OCI-LY3 (cell line): ENCODE results near the gene GNPDA1.
A peak's percentile ranks its signal among the peaks of the same experiment; 100 is the strongest.

Experiments used
- H2AFZ ChIP-seq: fragments of 200-600, 300-600 bp; shearing (Covaris generic); 2 replicates; pipeline ENCODE4 v1.6.0; 2014; ENCODE audit warnings: antibody characterized with exemption, low read depth, low read length
- H3K27ac ChIP-seq: fragments of 200-600, 300-600 bp; sonication (generic); 2 replicates; pipeline ENCODE4 v1.5.1; 2014; ENCODE audit warnings: mild to moderate bottlenecking, low read length, moderate library complexity, mixed read lengths
- H3K27me3 ChIP-seq: fragments of 200-600, 300-600 bp; sonication (generic); 2 replicates; pipeline ENCODE4 v1.6.1; 2014; ENCODE audit warnings: low read depth, low read length, mixed read lengths
- H3K36me3 ChIP-seq: fragments of 200-600, 300-600 bp; sonication (generic); replicated peaks from 2 replicates; pipeline ENCODE3; 2014; ENCODE audit warnings: low read depth, low read length, mixed read lengths
- H3K4me1 ChIP-seq: fragments of 300-600, 200-600 bp; sonication (generic); 2 replicates; pipeline ENCODE4 v1.6.1; 2014; ENCODE audit warnings: low read length, mixed read lengths
- H3K4me2 ChIP-seq: fragments of 200-600, 300-600 bp; sonication (generic); 2 replicates; pipeline ENCODE4 v1.6.1; 2014; ENCODE audit warnings: low read length, mixed read lengths
- H3K4me3 ChIP-seq: fragments of 300-600, 200-600 bp; sonication (generic); 2 replicates; pipeline ENCODE4 v1.5.1; 2014; ENCODE audit warnings: antibody characterized with exemption, mild to moderate bottlenecking, low read length, moderate library complexity
- H3K79me2 ChIP-seq: fragments of 300-600, 200-600 bp; shearing (Covaris generic); 2 replicates; pipeline ENCODE4 v1.6.1; 2014; ENCODE audit warnings: mild to moderate bottlenecking, low read length, mixed read lengths
- H3K9ac ChIP-seq: fragments of 300-600, 200-600 bp; shearing (Covaris generic); 2 replicates; pipeline ENCODE4 v1.6.0; 2014; ENCODE audit warnings: mild to moderate bottlenecking, low read length, moderate library complexity
- H3K9me3 ChIP-seq: fragments of 200-600, 300-600 bp; shearing (Covaris generic); 2 replicates; pipeline ENCODE4 v1.6.1; 2014; ENCODE audit warnings: low read length, mixed read lengths; ENCODE audit not compliant: insufficient read depth
- H4K20me1 ChIP-seq: fragments of 200-600, 300-600 bp; sonication (generic); 2 replicates; pipeline ENCODE4 v1.6.1; 2016; ENCODE audit warnings: low read length, mixed read lengths; ENCODE audit not compliant: insufficient read depth
- CTCF ChIP-seq: fragments of 200-600, 300-600 bp; sonication (generic); IDR thresholded peaks from 2 replicates; pipeline ENCODE4 v1.5.1; 2014; ENCODE audit warnings: antibody characterized with exemption, low read length, low read depth
- EZH2phosphoT487 ChIP-seq: fragments of 200-600 bp; shearing (Covaris generic); IDR thresholded peaks from 2 replicates; pipeline ENCODE4 v1.6.1; 2018; ENCODE audit warnings: antibody characterized with exemption, mixed run types, low read depth

GNPDA1 gene

GRCh38 chr5:142006363-142007236, 6.2 kb downstream of the GNPDA1 start:
- Histone ChIP-seq H3K4me3 (no peak overlapping the region), H2AFZ (no peak overlapping the region), H3K4me1 (peaks cover 30% of the 10 kb centered on the region), H3K36me3 (peaks cover 28% of the 10 kb centered on the region), H4K20me1 (no peaks in the 10 kb centered on the region), H3K27ac (peak overlapping the region; percentile 45), H3K79me2 (no peaks in the 10 kb centered on the region), H3K9me3 (no peaks in the 10 kb centered on the region), H3K9ac (no peak overlapping the region), H3K4me2 (peak overlapping the region; percentile 45), H3K27me3 (no peaks in the 10 kb centered on the region)
- TF ChIP-seq CTCF (no peak), EZH2phosphoT487 (no peak)

GRCh38 chr5:142003266-142003800, 9.5 kb downstream of the GNPDA1 start:
- H3K4me2 ChIP-seq, result no peak overlapping the region
- H4K20me1 ChIP-seq, result no peaks in the 10 kb centered on the region
- no peak overlapping the region for H2AFZ ChIP-seq
- no peaks in the 10 kb centered on the region for H3K9me3 ChIP-seq
- no peak for TF ChIP-seq CTCF
- TF ChIP-seq EZH2phosphoT487, result no peak
- H3K9ac ChIP-seq, result no peak overlapping the region
- peaks cover 41% of the 10 kb centered on the region for H3K36me3 ChIP-seq
- H3K79me2 ChIP-seq, result no peaks in the 10 kb centered on the region
- no peaks in the 10 kb centered on the region for H3K27me3 ChIP-seq
- peaks cover 30% of the 10 kb centered on the region for H3K4me1 ChIP-seq
- no peak overlapping the region for H3K4me3 ChIP-seq
- no peak overlapping the region for H3K27ac ChIP-seq

- H3K27me3 ChIP-seq, result no peaks in the 10 kb centered on the region
- H3K9ac ChIP-seq, result no peak overlapping the region
- no peak overlapping the region for H3K4me3 ChIP-seq
- TF ChIP-seq CTCF (peak; percentile 22), EZH2phosphoT487 (no peak)
- no peaks in the 10 kb centered on the region for H3K79me2 ChIP-seq
- H3K9me3 ChIP-seq, result no peaks in the 10 kb centered on the region
- peaks cover 34% of the 10 kb centered on the region for H3K36me3 ChIP-seq
- H3K27ac ChIP-seq, result no peak overlapping the region
- no peaks in the 10 kb centered on the region for H4K20me1 ChIP-seq
- no peak overlapping the region for H2AFZ ChIP-seq
- peaks cover 14% of the 10 kb centered on the region for H3K4me1 ChIP-seq
- no peak overlapping the region for H3K4me2 ChIP-seq
Observed at GRCh38 chr5:142000704-142001484, 11.9 kb downstream of the GNPDA1 start.

GRCh38 chr5:142000173-142000572, 12.7 kb downstream of the GNPDA1 start:
- no peaks in the 10 kb centered on the region for H3K27me3 ChIP-seq
- no peaks in the 10 kb centered on the region for H4K20me1 ChIP-seq
- H3K9me3 ChIP-seq, result no peaks in the 10 kb centered on the region
- TF ChIP-seq EZH2phosphoT487 (no peak), CTCF (no peak)
- no peak overlapping the region for H3K4me3 ChIP-seq
- peaks cover 14% of the 10 kb centered on the region for H3K4me1 ChIP-seq
- H3K79me2 ChIP-seq, result no peaks in the 10 kb centered on the region
- H2AFZ ChIP-seq, result no peak overlapping the region
- H3K27ac ChIP-seq, result no peak overlapping the region
- H3K4me2 ChIP-seq, result no peak overlapping the region
- H3K36me3 ChIP-seq, result peaks cover 30% of the 10 kb centered on the region
- no peak overlapping the region for H3K9ac ChIP-seq
